ENCODE data around the gene RASSF5.

GRCh38 chr1:206492589-206492988 lies 14.7 kb upstream of the RASSF5 start:
- TF ChIP-seq CTCF (IDR thresholded peaks at IDR 0.05) (no peak), POLR2A (IDR thresholded peaks at IDR 0.05) (no peak)
